ENCODE results near the gene LAMA5.

The LAMA5 gene

DNA sequence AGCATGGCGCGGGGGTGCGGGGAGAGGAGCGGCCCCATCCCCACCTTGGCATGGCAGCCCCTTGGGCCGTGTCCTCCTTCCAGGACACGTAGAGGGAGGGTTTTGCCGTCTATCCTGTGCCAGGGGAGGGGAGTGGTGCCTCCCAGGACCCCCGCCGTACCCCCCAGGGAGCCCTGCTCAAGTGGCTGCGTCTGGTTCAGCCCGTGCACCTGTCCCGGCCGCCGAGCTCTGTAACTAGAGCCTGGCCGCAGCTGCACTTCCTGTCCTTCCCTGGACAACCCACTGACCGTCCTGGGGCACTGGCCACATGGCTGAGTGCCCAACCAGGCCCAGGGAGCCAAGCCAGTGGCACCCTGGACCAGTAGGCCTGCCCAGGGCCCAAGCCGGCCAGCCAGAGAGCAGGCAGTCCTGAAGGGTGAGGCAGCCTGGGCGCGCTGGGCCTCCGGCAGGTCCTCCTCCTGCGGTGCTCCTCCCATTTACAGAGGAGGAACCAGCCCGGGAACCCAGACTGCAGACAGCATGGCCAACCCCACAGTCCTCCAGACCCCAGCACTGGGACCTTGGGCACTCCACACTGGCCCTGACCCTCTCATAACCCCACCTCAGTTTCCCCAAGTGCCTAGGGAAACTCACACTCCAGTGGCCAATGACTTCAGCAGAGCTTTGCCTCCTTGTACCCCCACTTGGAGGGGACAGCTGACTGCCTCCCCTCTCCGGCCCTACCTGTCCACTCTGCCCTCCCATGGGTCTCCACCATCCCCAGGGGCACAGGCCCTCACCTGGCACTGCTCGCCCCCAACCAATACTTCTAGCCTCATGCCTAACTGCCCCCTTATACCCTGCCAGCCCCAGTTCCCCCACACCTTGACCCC lies 8.7 kb downstream of the LAMA5 start:
- DNase-seq (ENCODE audit: low read depth): no peak
- peaks cover 45% of the 10 kb centered on the region for H3K4me1 ChIP-seq (ENCODE audit: control insufficient read depth, insufficient read depth, low read length)
- no peaks in the 10 kb centered on the region for H3K27me3 ChIP-seq (replicated peaks; ENCODE audit: control insufficient read depth, insufficient read depth, low read length)
- H3K4me3 ChIP-seq (ENCODE audit: low read length): no peak overlapping the region
- no peak overlapping the region for H3K9ac ChIP-seq (ENCODE audit: low read length)
- no peaks in the 10 kb centered on the region for H3K36me3 ChIP-seq (ENCODE audit: control insufficient read depth, insufficient read depth, low read length, severe bottlenecking)
- no peaks in the 10 kb centered on the region for H3K9me3 ChIP-seq (ENCODE audit: control insufficient read depth, low read length)

DNA sequence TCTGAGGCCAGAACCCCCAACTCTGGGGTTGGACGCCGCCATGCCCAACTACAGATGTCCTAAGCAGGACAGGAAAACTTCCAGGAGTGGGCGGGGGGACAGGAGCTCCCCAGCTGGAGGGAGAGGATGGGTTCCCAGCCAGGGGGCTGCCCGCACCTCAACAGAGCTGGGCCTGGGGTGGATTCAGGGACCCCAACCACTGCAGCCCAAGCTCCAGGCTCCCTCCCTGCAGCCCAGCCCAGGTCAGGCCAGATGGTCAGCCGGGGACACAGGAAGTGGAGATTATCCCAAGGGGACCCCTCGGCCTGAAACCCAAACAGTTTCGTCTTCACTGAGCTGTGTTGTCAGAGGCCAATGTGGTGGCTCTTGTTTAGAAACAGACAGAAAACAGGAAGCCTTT lies 9.4 kb downstream of the LAMA5 start:
- DNase-seq (ENCODE audit: low read depth): no peak
- Histone ChIP-seq H3K9me3 (ENCODE audit: control insufficient read depth, low read length) (no peaks in the 10 kb centered on the region), H3K4me3 (ENCODE audit: low read length) (peak overlapping the region; percentile 50), H3K36me3 (ENCODE audit: control insufficient read depth, insufficient read depth, low read length, severe bottlenecking) (no peaks in the 10 kb centered on the region), H3K9ac (ENCODE audit: low read length) (peak overlapping the region; percentile 38), H3K27me3 (replicated peaks; ENCODE audit: control insufficient read depth, insufficient read depth, low read length) (no peaks in the 10 kb centered on the region), H3K4me1 (ENCODE audit: control insufficient read depth, insufficient read depth, low read length) (peaks cover 45% of the 10 kb centered on the region)

DNA sequence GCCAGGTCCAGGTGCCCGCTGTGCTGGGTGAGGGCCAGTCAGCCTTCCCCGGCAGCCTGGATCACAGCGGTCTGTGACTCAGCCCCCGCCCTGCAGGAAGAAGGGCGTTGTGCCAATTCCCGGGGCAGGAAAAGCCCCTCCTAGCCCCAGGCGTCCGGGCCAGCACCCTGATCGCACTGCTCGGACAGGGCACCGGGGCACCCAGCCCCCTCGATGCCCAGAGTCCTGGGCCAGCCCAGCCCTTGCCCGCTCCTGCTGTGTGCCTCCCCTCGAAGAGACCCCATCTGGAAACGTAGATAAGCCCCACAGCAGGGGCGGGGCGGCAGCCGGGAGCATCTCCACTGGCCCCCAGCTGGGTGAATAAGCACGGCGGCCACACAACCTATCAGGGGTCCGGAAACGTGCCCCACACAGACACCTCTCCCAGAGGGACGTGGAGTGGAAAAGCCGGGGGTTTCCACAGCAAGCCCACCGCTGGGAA lies 9.9 kb downstream of the LAMA5 start:
- peak; percentile 47 for DNase-seq (ENCODE audit: low read depth)
- Histone ChIP-seq H3K27me3 (replicated peaks; ENCODE audit: control insufficient read depth, insufficient read depth, low read length) (no peaks in the 10 kb centered on the region), H3K36me3 (ENCODE audit: control insufficient read depth, insufficient read depth, low read length, severe bottlenecking) (no peaks in the 10 kb centered on the region), H3K4me1 (ENCODE audit: control insufficient read depth, insufficient read depth, low read length) (peaks cover 45% of the 10 kb centered on the region), H3K9me3 (ENCODE audit: control insufficient read depth, low read length) (no peaks in the 10 kb centered on the region), H3K4me3 (ENCODE audit: low read length) (peak overlapping the region; percentile 50), H3K9ac (ENCODE audit: low read length) (peak overlapping the region; percentile 67)

DNA sequence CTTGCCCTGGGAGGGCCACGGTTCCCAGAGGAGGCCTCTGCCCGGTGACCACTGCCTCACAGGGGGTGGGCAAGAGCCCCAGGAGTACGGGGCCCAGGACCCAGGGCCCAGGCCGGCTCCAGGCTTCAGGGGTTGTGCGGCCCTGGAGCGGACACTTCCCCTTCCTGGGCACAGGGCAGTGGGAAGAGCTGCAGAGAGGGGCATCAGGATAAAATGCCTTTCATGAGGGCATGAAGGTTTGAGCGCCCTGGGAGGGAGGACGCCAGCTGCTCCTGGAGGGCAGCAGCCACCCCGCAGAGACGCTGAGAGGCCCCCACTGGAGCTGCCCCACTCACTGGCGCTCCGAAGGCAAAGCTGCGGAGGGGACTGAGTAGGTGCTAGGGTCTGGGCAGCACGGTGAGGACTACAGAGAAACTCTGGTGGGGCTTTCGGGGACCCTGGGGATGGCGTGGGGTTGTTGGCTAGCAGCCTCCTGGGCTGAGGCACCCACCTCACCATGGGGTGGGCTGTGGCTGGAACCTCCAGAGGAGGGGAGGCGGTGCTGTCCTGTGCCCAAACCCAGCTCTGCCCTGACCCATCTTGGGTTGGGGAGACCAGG lies 10.4 kb downstream of the LAMA5 start:
- Histone ChIP-seq H3K9me3 (ENCODE audit: control insufficient read depth, low read length) (no peaks in the 10 kb centered on the region), H3K4me3 (ENCODE audit: low read length) (peak overlapping the region; percentile 50), H3K27me3 (replicated peaks; ENCODE audit: control insufficient read depth, insufficient read depth, low read length) (no peaks in the 10 kb centered on the region), H3K4me1 (ENCODE audit: control insufficient read depth, insufficient read depth, low read length) (peaks cover 45% of the 10 kb centered on the region), H3K36me3 (ENCODE audit: control insufficient read depth, insufficient read depth, low read length, severe bottlenecking) (no peaks in the 10 kb centered on the region), H3K9ac (ENCODE audit: low read length) (peak overlapping the region; percentile 67)
- DNase-seq (ENCODE audit: low read depth): no peak

DNA sequence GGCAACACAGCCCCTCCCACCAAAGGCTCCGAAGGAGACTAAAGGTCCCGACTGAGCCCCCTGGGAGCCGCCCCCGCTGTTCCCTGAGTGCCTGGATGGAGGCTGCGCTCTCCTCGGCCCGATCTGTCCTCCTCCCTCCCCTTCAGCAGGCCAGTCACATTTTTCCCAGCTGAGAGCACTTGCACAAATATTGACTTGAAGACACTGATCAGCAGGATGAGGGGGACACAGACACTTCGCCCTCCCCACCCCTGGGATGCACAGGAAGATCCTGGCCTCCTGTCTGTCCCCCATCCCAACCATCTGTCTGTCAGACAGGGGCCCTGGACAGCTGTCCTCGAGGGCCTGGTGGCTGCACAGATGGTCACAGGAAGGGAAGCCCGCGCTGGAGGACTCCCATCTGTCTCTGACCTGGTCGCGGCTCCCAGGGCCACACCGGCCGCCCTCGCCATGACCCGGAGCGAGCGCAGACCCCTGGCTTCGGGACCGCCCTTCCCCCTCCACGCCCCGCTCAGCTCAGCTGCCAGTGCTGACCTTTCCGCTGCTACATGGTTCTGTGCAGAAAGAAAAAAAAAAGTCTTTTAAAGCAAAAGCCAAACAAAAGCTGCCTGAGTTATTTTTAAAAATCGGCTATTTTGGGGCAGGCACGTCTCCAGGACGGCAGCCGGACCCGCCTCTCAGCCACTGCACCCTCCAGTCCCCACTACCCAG lies 11.1 kb downstream of the LAMA5 start:
- DNase-seq (ENCODE audit: low read depth): no peak
- H3K9me3 ChIP-seq (ENCODE audit: control insufficient read depth, low read length): no peaks in the 10 kb centered on the region
- H3K9ac ChIP-seq (ENCODE audit: low read length): peak overlapping the region; percentile 67
- peak overlapping the region; percentile 50 for H3K4me3 ChIP-seq (ENCODE audit: low read length)
- H3K4me1 ChIP-seq (ENCODE audit: control insufficient read depth, insufficient read depth, low read length): peaks cover 45% of the 10 kb centered on the region
- H3K36me3 ChIP-seq (ENCODE audit: control insufficient read depth, insufficient read depth, low read length, severe bottlenecking): no peaks in the 10 kb centered on the region
- no peaks in the 10 kb centered on the region for H3K27me3 ChIP-seq (replicated peaks; ENCODE audit: control insufficient read depth, insufficient read depth, low read length)

DNA sequence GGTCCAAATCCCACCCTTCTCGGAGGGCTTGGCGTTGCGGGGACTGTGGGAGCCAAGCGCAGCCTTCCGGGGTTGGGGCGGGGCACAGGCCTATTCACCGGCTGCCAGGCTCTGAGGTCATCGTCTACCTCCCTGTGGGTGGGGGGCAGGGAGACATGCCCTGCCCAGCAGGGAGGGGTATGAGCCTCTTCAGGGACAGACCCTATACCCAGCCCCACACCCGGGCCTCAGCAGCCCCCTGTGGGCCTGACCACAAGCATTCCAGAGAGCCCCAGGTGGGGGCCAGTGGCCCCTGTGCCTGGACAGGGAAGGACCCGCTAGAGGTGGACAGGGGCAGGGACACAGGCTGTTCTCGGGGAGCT lies 11.6 kb downstream of the LAMA5 start:
- H3K4me1 ChIP-seq (ENCODE audit: control insufficient read depth, insufficient read depth, low read length): peaks cover 45% of the 10 kb centered on the region
- H3K9me3 ChIP-seq (ENCODE audit: control insufficient read depth, low read length): no peaks in the 10 kb centered on the region
- DNase-seq (ENCODE audit: low read depth): no peak
- H3K36me3 ChIP-seq (ENCODE audit: control insufficient read depth, insufficient read depth, low read length, severe bottlenecking): no peaks in the 10 kb centered on the region
- peak overlapping the region; percentile 67 for H3K9ac ChIP-seq (ENCODE audit: low read length)
- no peaks in the 10 kb centered on the region for H3K27me3 ChIP-seq (replicated peaks; ENCODE audit: control insufficient read depth, insufficient read depth, low read length)
- H3K4me3 ChIP-seq (ENCODE audit: low read length): peak overlapping the region; percentile 50

DNA sequence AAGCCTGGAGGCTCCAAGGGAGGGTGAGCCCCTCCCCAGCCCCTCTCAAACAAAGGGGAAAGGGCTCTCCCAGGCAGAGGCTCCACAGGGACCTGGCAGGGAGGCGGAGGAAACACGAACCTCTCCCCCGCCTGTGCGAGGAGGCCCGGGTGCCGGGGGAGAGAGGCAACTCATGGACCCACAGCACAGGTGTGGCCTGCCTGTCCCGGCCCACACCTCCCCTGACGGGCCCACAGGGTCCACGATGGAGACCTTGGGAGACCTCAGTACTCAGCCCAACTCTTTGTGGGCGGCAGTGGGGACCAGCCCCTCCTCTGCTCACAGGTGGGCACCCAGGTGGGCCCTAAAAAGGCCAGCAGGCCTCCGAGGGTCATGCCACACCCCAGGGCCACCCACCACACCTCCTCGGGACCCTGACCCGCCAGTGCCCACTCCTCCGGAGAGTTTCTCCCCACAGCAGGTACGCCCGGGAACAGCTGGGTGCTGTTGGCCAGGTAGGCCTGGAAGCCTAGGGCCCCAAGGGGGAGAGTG lies 12.2 kb downstream of the LAMA5 start:
- Histone ChIP-seq H3K36me3 (ENCODE audit: control insufficient read depth, insufficient read depth, low read length, severe bottlenecking) (no peaks in the 10 kb centered on the region), H3K9me3 (ENCODE audit: control insufficient read depth, low read length) (no peaks in the 10 kb centered on the region), H3K4me3 (ENCODE audit: low read length) (peak overlapping the region; percentile 50), H3K9ac (ENCODE audit: low read length) (peak overlapping the region; percentile 67), H3K4me1 (ENCODE audit: control insufficient read depth, insufficient read depth, low read length) (peaks cover 45% of the 10 kb centered on the region), H3K27me3 (replicated peaks; ENCODE audit: control insufficient read depth, insufficient read depth, low read length) (no peaks in the 10 kb centered on the region)
- no peak for DNase-seq (ENCODE audit: low read depth)

DNA sequence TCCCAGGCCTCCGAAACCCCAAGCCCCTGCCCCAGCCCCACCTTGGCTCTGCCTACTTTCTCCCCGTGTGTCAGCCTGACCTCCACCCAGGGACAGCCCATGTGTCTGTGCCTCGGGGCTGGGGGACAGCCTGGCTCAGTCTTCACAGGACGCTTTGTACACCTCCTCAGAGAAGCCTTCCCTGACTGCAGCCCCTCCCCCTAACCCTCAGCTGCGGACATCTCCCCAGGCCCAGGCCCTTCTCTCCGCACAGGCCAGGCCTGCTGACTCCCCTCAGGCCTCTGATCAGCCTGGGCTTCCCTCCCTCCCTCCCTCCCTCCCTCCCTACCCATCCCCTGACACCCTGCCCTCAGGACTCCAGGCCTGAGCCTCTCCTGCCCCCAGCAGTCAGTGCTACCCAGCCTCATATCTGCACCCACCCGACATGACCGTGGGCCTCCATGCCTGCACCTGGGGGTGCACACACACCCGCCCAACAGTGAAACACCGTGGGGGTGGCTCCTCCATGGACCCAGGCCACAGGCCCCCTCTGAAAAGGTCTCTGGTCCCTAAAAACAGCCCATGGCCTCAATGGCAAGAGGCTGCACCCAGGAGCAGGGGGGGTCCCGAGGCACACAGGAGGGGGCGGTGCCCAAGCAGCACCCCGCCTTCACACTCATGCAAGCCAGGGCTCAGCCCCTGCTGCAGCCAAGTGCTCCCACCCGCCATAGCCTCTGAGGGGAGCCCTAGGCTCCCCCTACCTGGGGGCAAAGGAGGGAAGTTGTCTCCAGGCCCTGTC lies 12.9 kb downstream of the LAMA5 start:
- DNase-seq (ENCODE audit: low read depth): no peak
- H3K36me3 ChIP-seq (ENCODE audit: control insufficient read depth, insufficient read depth, low read length, severe bottlenecking): no peaks in the 10 kb centered on the region

DNA sequence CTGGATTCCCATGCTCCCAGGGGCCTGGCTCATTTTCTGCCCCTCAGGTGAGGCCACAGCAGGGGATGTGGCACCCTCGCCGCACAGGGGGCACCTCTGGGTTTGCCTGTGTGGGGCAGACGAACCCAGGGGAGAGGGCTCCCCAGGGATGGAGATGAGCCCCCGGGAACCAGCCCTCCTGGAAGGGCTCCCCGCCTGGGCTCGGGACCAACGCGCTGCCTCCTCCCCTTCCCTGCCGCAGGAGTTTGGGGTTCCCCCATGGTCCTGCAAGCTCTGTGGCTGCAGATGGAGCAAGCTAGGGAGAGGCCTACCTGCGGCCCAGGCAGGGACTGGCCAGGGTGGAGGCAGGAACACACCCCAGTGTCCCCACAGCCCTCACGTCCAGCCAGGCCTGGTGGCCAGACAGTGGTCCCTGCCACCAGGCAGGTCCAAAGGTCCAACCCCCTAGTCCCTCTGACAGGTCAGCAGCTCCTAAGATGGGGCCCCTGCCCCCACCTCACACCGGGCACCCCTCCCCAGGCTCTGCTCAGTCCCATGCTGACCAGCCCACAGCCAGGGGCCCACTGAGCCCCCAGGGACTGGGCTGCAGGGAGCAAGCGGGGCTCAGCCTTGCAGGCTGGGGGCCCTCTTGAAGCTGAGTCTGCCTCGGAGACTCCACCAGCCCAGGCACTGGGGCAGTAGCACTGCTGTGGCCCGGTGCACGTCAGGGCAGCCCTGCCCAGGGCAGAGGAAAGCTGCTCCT lies 13.7 kb downstream of the LAMA5 start:
- DNase-seq (ENCODE audit: low read depth): no peak
- H3K27me3 ChIP-seq (replicated peaks; ENCODE audit: control insufficient read depth, insufficient read depth, low read length): no peaks in the 10 kb centered on the region
- H3K4me3 ChIP-seq (ENCODE audit: low read length): no peak overlapping the region
- peaks cover 3% of the 10 kb centered on the region for H3K9me3 ChIP-seq (ENCODE audit: control insufficient read depth, low read length)
- H3K9ac ChIP-seq (ENCODE audit: low read length): no peak overlapping the region
- H3K4me1 ChIP-seq (ENCODE audit: control insufficient read depth, insufficient read depth, low read length): peaks cover 37% of the 10 kb centered on the region
- no peaks in the 10 kb centered on the region for H3K36me3 ChIP-seq (ENCODE audit: control insufficient read depth, insufficient read depth, low read length, severe bottlenecking)

More for the DNA sequence above, 12.9 kb downstream of the LAMA5 start:
- peaks cover 43% of the 10 kb centered on the region for H3K4me1 ChIP-seq (ENCODE audit: control insufficient read depth, insufficient read depth, low read length)
- no peak overlapping the region for H3K4me3 ChIP-seq (ENCODE audit: low read length)
- no peak overlapping the region for H3K9ac ChIP-seq (ENCODE audit: low read length)
- no peaks in the 10 kb centered on the region for H3K9me3 ChIP-seq (ENCODE audit: control insufficient read depth, low read length)
- no peaks in the 10 kb centered on the region for H3K27me3 ChIP-seq (replicated peaks; ENCODE audit: control insufficient read depth, insufficient read depth, low read length)
